GM12878 (cell line): ENCODE measurements around the gene MEIG1. TPM values are rescaled to one million over a fixed set of nuclear protein-coding genes. Genes with fewer than 3 reads are reported as not detected.
A peak's percentile ranks its signal among the peaks of the same experiment; 100 is the strongest.

Experiments
- ATAC-seq: fragments of 200-7000 bp; cut with Tn5 transposase; 3 replicates; pipeline ENCODE4 v1.9.1; 2020; ENCODE audit warnings: mild to moderate bottlenecking, moderate library complexity
- BruUV-seq: library from RNA; stranded (reverse); fragments of 400-500 nt; replicated peaks from 2 replicates; lab custom pipeline; 2021; lab: Mats Ljungman, UMichigan
- CTCF ChIA-PET: fragments of 300-600 bp; sonication (Branson Sonifier 250); formaldehyde crosslinking; extraction: SDS; loops from one replicate; lab custom pipeline; 2021; ENCODE audit warnings: inconsistent platforms; lab: Yijun Ruan, JAX
- POLR2A ChIA-PET: fragments of 350-600 bp; formaldehyde crosslinking; extraction: SDS; loops from one replicate; lab custom pipeline; 2021; ENCODE audit warnings: inconsistent platforms; lab: Charles Lee
- RAD21 ChIA-PET: fragments of 300-600 bp; sonication (Branson Sonifier 250); formaldehyde crosslinking; loops from one replicate; lab custom pipeline; 2023; ENCODE audit warnings: antibody characterized with exemption; ENCODE audit not compliant: unreplicated experiment; lab: Charles Lee
- SMC1A ChIA-PET: fragments of 300-600 bp; sonication (Branson Sonifier 250); formaldehyde crosslinking; loops from one replicate; lab custom pipeline; 2023; ENCODE audit not compliant: unreplicated experiment, uncharacterized antibody; lab: Charles Lee
- DNase-seq: peaks from one replicate; pipeline ENCODE4 v3.0.0-alpha.2; 2011; ENCODE audit warnings: low read depth, low spot score
- FAIRE-seq: peaks from 3 replicates; lab custom pipeline; 2011; peaks lifted over from hg19 to GRCh38; lab: Jason Lieb, UNC
- H2AFZ ChIP-seq: 2 replicates; pipeline ENCODE4 v1.6.0; 2011; ENCODE audit warnings: low read depth, low read length, control low read depth; ENCODE audit not compliant: control insufficient read depth
- H3K27ac ChIP-seq: 2 replicates; pipeline ENCODE4 v1.5.1; 2011; ENCODE audit warnings: control low read depth; ENCODE audit not compliant: control insufficient read depth, insufficient read depth
- H3K27me3 ChIP-seq, 2 experiments: replicated peaks in 1 of 2; 2 replicates each; pipeline versions ENCODE4 v1.6.0 to v1.6.1; 2011; ENCODE audit warnings: low read length in 1 of 2; ENCODE audit not compliant: control insufficient read depth in 2 of 2, insufficient read depth in 2 of 2
- H3K36me3 ChIP-seq, 2 experiments: 2 replicates each; pipeline ENCODE4 v1.5.1; 2011; ENCODE audit warnings: low read length in 1 of 2; ENCODE audit not compliant: control insufficient read depth in 2 of 2, insufficient read depth in 2 of 2
- H3K4me1 ChIP-seq: 2 replicates; pipeline ENCODE4 v1.6.1; 2011; ENCODE audit warnings: mild to moderate bottlenecking, low read length, moderate library complexity, mixed read lengths; ENCODE audit not compliant: control insufficient read depth, insufficient read depth
- H3K4me2 ChIP-seq: 2 replicates; pipeline ENCODE4 v1.6.0; 2011; ENCODE audit warnings: control low read depth; ENCODE audit not compliant: control insufficient read depth, insufficient read depth
- H3K4me3 ChIP-seq: fragments of 200-600 bp; sonication (generic); 2 replicates; pipeline ENCODE4 v1.5.1; 2016
- H3K79me2 ChIP-seq: 2 replicates; pipeline ENCODE4 v1.6.0; 2011; ENCODE audit warnings: low read length; ENCODE audit not compliant: control insufficient read depth, insufficient read depth
- H3K9ac ChIP-seq: 2 replicates; pipeline ENCODE4 v1.8.0; 2011; ENCODE audit warnings: low read length, control low read depth, mixed read lengths; ENCODE audit not compliant: control insufficient read depth, insufficient read depth
- H3K9me3 ChIP-seq: replicated peaks from 3 replicates; pipeline ENCODE4 v1.5.1; 2011; ENCODE audit warnings: mild to moderate bottlenecking, low read length; ENCODE audit not compliant: control insufficient read depth, insufficient read depth
- H4K20me1 ChIP-seq: 2 replicates; pipeline ENCODE4 v1.6.0; 2011; ENCODE audit not compliant: control insufficient read depth, insufficient read depth
- CHD4 ChIP-seq: fragments of 200-600 bp; sonication (generic); IDR thresholded peaks from 2 replicates; pipeline ENCODE4 v1.6.1; 2016; ENCODE audit warnings: mild to moderate bottlenecking
- PAX5 ChIP-seq: IDR thresholded peaks from 2 replicates; pipeline ENCODE4 v1.6.1; 2011; ENCODE audit warnings: low read depth, low read length, borderline replicate concordance
- RELB ChIP-seq: fragments of 450-650 bp; IDR thresholded peaks from 2 replicates; pipeline ENCODE4 v1.6.1; 2017; ENCODE audit warnings: low read depth, mild to moderate bottlenecking, moderate library complexity
- RUNX3 ChIP-seq: IDR thresholded peaks from 2 replicates; pipeline ENCODE4 v1.6.1; 2012; ENCODE audit warnings: low read length, inconsistent platforms
- SIX5 ChIP-seq: IDR thresholded peaks from 2 replicates; pipeline ENCODE4 v1.6.1; 2011; ENCODE audit warnings: mild to moderate bottlenecking, low read depth, low read length, moderate library complexity; ENCODE audit not compliant: severe bottlenecking
- SREBF2 ChIP-seq: IDR thresholded peaks from 2 replicates; pipeline ENCODE4 v1.6.1; 2012; ENCODE audit warnings: mild to moderate bottlenecking, low read length
- USF1 ChIP-seq: IDR thresholded peaks from 2 replicates; pipeline ENCODE4 v1.6.1; 2011; ENCODE audit warnings: borderline replicate concordance, low read depth, mild to moderate bottlenecking, moderate library complexity, mixed read lengths, low read length; ENCODE audit not compliant: insufficient read depth; ENCODE audit errors: extremely low read length
- ZBTB4 ChIP-seq: fragments of 450-650 bp; formaldehyde crosslinking; IDR thresholded peaks from 2 replicates; pipeline ENCODE4 v1.4.0; 2022; ENCODE audit warnings: mild to moderate bottlenecking, moderate library complexity
- WGBS: methylation state at CpG from one replicate; pipeline ENCODE4 v1.1.6; 2016; ENCODE audit warnings: low lambda C conversion rate; ENCODE audit not compliant: insufficient replicate concordance, insufficient coverage; ENCODE audit errors: missing lambda C conversion rate; 5-methylcytosine and 5-hydroxymethylcytosine counted together
- in situ Hi-C: fragments of 300-500 bp; cut with MboI; formaldehyde crosslinking; loops from 9 replicates; pipeline ENCODE4 v1.14.3; 2018; ENCODE audit warnings: mixed read lengths
- intact Hi-C: fragments of 100-400 bp; cut with micrococcal nuclease; formaldehyde crosslinking; loops from one replicate; pipeline ENCODE4 v1.14.2; 2022; ENCODE audit not compliant: unreplicated experiment
- polyA plus RNA-seq, 11 experiments: library from polyadenylated mRNA; depleted of rRNA in 4 of 11; unstranded in 6 of 11; stranded (reverse) in 5 of 11; fragments of >200 nt; fragmentation: Nextera tagmentation in 4 of 11; fragmentation: Illumina TruSeq in 1 of 11; extraction: Ambion mirVana in 4 of 11; extraction: Trizol in 1 of 11; gene quantifications; 1 replicate in 1 of 11; 2 replicates in 10 of 11; pipeline versions ENCODE4 v1.2.1 to v1.2.3, GENCODE V29; 2011 to 2016; ENCODE audit warnings: inconsistent platforms in 2 of 11, missing spikeins in 2 of 11, low read depth in 1 of 11
- total RNA-seq, 4 experiments: library from RNA; depleted of rRNA in 3 of 4; stranded (reverse); fragments of >200 nt in 3 of 4; fragmentation: Illumina TruSeq in 1 of 4; extraction: Trizol in 1 of 4; gene quantifications; 2 replicates each; pipeline versions ENCODE4 v1.2.1 to v1.2.3, GENCODE V29; 2013 to 2021

The MEIG1 gene
- total and polyA plus RNA-seq, 10 of the 15 experiments (the other 5 are each of a cell fraction or from before 2014, with no cell fraction given), result 0.13 to 1.9 (median 0.80) TPM; not detected in 2

GRCh38 chr10:14917827-14918226 is 41.4 kb upstream of the MEIG1 start:
- ChIA-PET CTCF (interaction anchor here (0.8 to 1.6 kb wide), 3 partner anchors 15 to 41 kb away, joined by 3 to 5 read pairs (median 4); partner anchors contain the start of gene MEIG1), RAD21 (no interaction called here), POLR2A (no interaction called here), SMC1A (interaction anchor here (1.0 kb wide), 2 partner anchors 18 to 19 kb away, joined by 3 to 4 read pairs; no protein-coding TSS in a partner anchor)
- H3K27me3 ChIP-seq, result no peaks in the 10 kb centered on the region
- FAIRE-seq, result no peak
- BruUV-seq, result no TSS peak
- H2AFZ ChIP-seq, result no peak overlapping the region
- no peaks in the 10 kb centered on the region; the same call in 1 of the 2 replicates for H3K79me2 ChIP-seq
- intact Hi-C loops, result no loop called here
- no peak for DNase-seq
- no peak overlapping the region for H3K4me2 ChIP-seq
- peaks cover 14% of the 10 kb centered on the region for H3K9me3 ChIP-seq
- no peak overlapping the region for H3K9ac ChIP-seq
- H3K27ac ChIP-seq, result no peak overlapping the region
- no peaks in the 10 kb centered on the region for H4K20me1 ChIP-seq
- in situ Hi-C loops, result no loop called here
- 91% methylated on average over 3 of the region's 3 CpGs for WGBS
- no peak overlapping the region for H3K4me3 ChIP-seq
- TF ChIP-seq SIX5 (no peak), SREBF2 (no peak), CHD4 (no peak), USF1 (no peak)
- peaks cover 3% of the 10 kb centered on the region; the same call in 1 of the 2 replicates for H3K4me1 ChIP-seq
- peaks cover 16 to 38% of the 10 kb centered on the region in 2 experiments for H3K36me3 ChIP-seq
- ATAC-seq, result no peak

GRCh38 chr10:14918964-14919363 is 40.2 kb upstream of the MEIG1 start:
- Histone ChIP-seq H3K36me3 (peaks cover 20 to 50% of the 10 kb centered on the region in 2 experiments), H3K4me1 (peaks cover 3% of the 10 kb centered on the region; the same call in 1 of the 2 replicates), H3K79me2 (no peaks in the 10 kb centered on the region; the same call in 1 of the 2 replicates), H3K9me3 (peaks cover 14% of the 10 kb centered on the region), H3K4me2 (no peak overlapping the region), H3K9ac (no peak overlapping the region), H3K27me3 (no peaks in the 10 kb centered on the region), H3K27ac (peak overlapping the region; percentile 54; the same call in 1 of the 2 replicates), H4K20me1 (peaks cover 4% of the 10 kb centered on the region; the same call in 1 of the 2 replicates), H3K4me3 (no peak overlapping the region), H2AFZ (no peak overlapping the region)
- TF ChIP-seq ZBTB4 (no peak), RELB (0 out of 2 replicates have a peak, but pooled peaks have one; percentile 20), PAX5 (no peak), RUNX3 (peak; percentile 78)
- ChIA-PET SMC1A (interaction anchor here (1.4 kb wide), 2 partner anchors 20 to 357 kb away, joined by 4 read pairs; no protein-coding TSS in a partner anchor), CTCF (interaction anchor here (0.9 to 1.5 kb wide), 3 partner anchors 16 to 80 kb away, joined by 3 to 4 read pairs (median 3); partner anchors contain the start of genes HSPA14 and MSANTD7), POLR2A (interaction anchor here (1.0 kb wide), 1 partner anchor 73 kb away, joined by 3 read pairs; no protein-coding TSS in a partner anchor), RAD21 (no interaction called here)
- no TSS peak for BruUV-seq
- in situ Hi-C loops (no loop called here), intact Hi-C loops (no loop called here)
- FAIRE-seq (no peak), ATAC-seq (peak; percentile 56), DNase-seq (no peak)
- 20% methylated on average over 3 of the region's 3 CpGs for WGBS
